NCI-H2227 treated with DMSO at 0.1 percent for 48 hours (cell line): ENCODE results near the gene LIN7C.
"Not testable (repeated sequence)": the region's sequence is repeated elsewhere in the genome, so short reads cannot be mapped to it uniquely, and the experiment has no call there.

Experiments
- DNase-seq: peaks from one replicate; lab custom pipeline; 2025; lab: John Stamatoyannopoulos, UW

The LIN7C gene

GRCh38 chr11:27470826-27471588, 35.6 kb downstream of the LIN7C start:
- DNase-seq, result peak; percentile 31

- no peak for DNase-seq
Measured at GRCh38 chr11:27470166-27470565, 36.4 kb downstream of the LIN7C start.

- DNase-seq, result no peak
Measured at GRCh38 chr11:27468995-27469695, 37.4 kb downstream of the LIN7C start.

- no peak for DNase-seq
Measured at GRCh38 chr11:27468209-27468994, 38.2 kb downstream of the LIN7C start.

- no peak for DNase-seq
Measured at GRCh38 chr11:27467181-27467913, 39.2 kb downstream of the LIN7C start.

- DNase-seq, result no peak
Measured at GRCh38 chr11:27466363-27466762, 40.2 kb downstream of the LIN7C start.

GRCh38 chr11:27465629-27466028, 40.9 kb downstream of the LIN7C start:
- DNase-seq, result peak; percentile 27

GRCh38 chr11:27464909-27465308, 41.7 kb downstream of the LIN7C start:
- no peak for DNase-seq

GRCh38 chr11:27464289-27464696, 42.3 kb downstream of the LIN7C start:
- DNase-seq, result peak; percentile 17

GRCh38 chr11:27462543-27462942, 44.0 kb downstream of the LIN7C start:
- no peak for DNase-seq

- DNase-seq, result peak; percentile 26
Measured at GRCh38 chr11:27460158-27460978, 46.2 kb downstream of the LIN7C start.

- DNase-seq, result no peak
Measured at GRCh38 chr11:27459191-27459590, 47.4 kb downstream of the LIN7C start.

- DNase-seq, result no peak
Measured at GRCh38 chr11:27458182-27458581, 48.4 kb downstream of the LIN7C start.

- no peak for DNase-seq
Measured at GRCh38 chr11:27456795-27457329, 49.7 kb downstream of the LIN7C start.

GRCh38 chr11:27456140-27456794, 50.3 kb downstream of the LIN7C start:
- DNase-seq, result no peak

- no peak for DNase-seq
Measured at GRCh38 chr11:27455667-27456066, 50.9 kb downstream of the LIN7C start.

- DNase-seq, result no peak
Measured at GRCh38 chr11:27453701-27454100, 52.9 kb downstream of the LIN7C start.

- peak; percentile 45 for DNase-seq
Measured at GRCh38 chr11:27452147-27452546, 54.4 kb downstream of the LIN7C start.

- DNase-seq, result no peak
Measured at GRCh38 chr11:27451244-27451965, 55.2 kb downstream of the LIN7C start.

GRCh38 chr11:27448184-27448540, 58.4 kb downstream of the LIN7C start:
- DNase-seq, result not testable (repeated sequence)
